Measurements from ENCODE around the gene SIN3B. TPM values are rescaled to one million over a fixed set of nuclear protein-coding genes. Genes with fewer than 3 reads are reported as not detected.

SIN3B gene
- polyA plus RNA-seq, 3 donors: 42.1 to 49.6 (median 44.1) TPM

GRCh38 chr19:16901491-16902175 lies 72.4 kb downstream of the SIN3B start:
- no peak for DNase-seq (ENCODE audit: low read depth in 3 of 3, low spot score in 2 of 3)

DNA sequence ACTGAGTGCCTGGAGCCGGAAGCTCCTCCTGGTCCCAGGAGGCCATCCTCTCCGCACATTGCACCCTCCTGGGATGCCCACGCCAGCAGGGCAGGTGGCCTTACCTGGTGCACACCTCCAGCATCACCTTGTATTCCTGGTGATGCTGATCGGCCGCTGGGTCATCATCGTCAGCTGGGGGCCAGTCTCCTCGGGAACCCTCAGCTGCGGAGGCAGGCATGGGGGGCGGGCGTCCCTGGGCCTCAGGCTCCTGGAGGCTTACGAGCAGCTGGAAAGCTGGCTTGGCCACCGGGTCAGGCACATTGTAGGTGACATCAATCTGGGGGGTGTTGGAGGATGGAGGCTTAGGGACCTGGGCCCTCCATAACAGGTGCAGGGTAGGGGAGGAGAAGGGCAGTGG lies 73.3 kb downstream of the SIN3B start:
- no peak for DNase-seq (ENCODE audit: low read depth in 3 of 3, low spot score in 2 of 3)

DNA sequence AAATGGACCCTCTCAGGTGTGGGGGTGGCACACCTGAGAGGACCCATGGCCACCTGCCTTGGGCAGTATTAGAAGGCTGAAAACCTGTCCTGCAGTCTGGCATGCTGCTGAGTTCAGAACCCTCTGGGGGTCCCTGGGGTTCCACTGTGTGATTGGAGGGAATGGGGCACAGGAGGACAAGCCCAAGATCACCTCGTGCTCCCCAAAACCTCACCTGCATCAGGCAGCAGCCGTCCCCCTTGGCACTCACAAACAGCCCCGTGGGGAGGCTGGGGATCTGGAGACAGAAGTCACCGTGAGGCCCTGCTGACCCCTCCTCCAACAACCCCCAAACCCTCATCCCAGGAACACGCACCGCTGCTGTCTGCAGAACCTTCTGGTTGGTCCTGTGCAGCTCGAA lies 74.1 kb downstream of the SIN3B start:
- DNase-seq (ENCODE audit: low read depth in 3 of 3, low spot score in 2 of 3): no peak

DNA sequence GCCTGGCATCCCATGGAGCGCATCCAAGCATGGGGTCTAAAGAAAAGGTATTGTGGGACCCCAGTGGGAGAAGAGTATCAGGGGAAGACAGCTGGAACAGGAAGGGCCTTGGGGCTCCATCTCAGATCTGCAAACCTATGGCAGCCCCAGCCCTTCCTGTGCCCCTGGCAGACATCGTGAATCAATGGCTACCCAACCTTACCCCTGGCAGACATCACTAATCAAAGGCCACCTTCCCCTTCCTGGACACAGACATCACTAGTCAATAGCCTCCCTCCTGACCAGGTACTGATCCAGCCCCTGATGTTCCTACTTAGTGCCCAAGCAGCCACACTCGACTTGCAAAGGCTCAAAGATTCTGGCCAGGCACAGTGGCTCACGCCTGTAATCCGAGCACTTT lies 75.4 kb downstream of the SIN3B start:
- DNase-seq (ENCODE audit: low read depth in 3 of 3, low spot score in 2 of 3): no peak

- no peak for DNase-seq (ENCODE audit: low read depth in 3 of 3, low spot score in 2 of 3)
These were observed 79.6 kb downstream of the SIN3B start for GRCh38 chr19:16908759-16909158.

DNA sequence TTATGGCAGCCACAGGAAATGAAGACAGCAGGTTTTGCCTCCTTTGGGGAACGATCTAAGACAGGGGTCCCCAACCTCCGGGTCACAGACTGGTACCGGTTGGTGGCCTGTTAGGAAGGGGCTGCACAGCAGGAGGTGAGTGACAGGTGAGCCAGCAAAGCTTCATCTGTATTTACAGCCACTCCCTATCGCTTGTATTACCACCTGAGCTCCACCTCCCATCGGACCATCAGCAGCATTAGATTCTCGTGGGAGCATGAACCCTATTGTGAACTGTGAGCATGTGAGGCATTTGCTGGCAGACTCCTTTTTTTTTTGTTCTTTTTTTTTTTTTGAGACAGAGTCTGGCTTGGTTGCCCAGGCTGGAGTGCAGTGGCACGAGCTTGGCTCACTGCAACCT lies 81.8 kb downstream of the SIN3B start:
- no peak for DNase-seq (ENCODE audit: low read depth in 3 of 3, low spot score in 2 of 3)

- DNase-seq (ENCODE audit: low read depth in 3 of 3, low spot score in 2 of 3): no peak
These were observed 83.6 kb downstream of the SIN3B start for GRCh38 chr19:16912780-16913179.

DNA sequence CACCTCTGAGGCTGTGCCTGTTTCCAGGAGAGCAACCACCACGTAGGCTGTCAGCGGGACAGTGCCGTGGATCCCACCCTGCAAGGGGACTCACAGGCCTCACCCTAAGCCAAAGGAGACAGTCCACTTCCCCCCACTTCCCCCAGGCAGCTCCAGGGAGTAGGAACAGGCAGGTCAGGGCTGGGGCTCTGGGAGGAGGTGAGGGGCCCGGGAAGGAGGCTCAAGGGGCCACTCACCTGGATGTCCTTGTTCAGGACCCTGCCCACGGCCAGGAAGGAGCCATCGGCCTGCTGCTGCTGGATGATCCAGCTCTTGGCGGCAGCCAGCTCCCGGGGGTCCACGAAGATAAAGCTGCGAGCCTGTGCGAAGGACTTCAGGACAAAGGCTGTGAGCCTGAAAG lies 85.2 kb downstream of the SIN3B start:
- DNase-seq (ENCODE audit: low read depth in 3 of 3, low spot score in 2 of 3): no peak

DNA sequence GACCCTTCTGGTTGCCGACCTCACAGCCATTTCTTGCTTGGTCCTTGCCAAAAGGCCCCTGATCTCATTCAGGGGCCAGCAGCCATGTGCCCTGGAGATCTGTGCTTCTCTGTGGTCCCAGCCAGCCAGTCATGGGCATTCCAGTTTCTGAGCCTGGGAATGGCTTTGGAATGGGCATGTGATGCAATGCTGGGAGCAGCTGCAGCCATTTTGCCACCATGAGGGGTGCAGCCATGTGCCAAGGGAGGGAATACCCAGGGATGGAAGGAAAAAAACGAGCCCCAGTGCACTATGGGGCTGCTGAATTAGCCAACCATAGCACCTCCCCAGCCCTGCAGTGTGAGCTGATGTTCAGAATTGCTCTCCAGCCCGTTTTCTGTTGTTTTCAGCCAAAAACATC lies 85.9 kb downstream of the SIN3B start:
- no peak for DNase-seq (ENCODE audit: low read depth in 3 of 3, low spot score in 2 of 3)

DNA sequence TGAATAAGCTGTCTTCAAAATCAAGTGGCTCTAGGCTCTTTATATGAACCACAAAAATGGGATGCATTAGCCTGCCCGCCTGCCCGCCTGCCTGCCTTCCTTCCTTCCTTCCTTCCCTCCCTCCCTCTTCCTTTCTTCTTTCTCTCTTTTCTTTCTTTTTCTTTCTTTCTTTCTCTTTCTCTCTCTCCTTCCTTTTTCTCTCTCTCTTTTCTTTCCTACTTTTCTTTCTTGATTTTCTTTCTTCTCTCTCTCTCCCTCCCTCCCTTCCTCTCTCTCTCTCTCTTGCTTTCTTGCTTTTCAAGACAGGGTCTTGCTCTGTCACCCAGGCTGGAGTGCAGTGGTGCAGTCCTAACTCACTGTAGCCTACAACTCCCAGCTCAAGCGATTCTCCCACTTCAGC lies 86.5 kb downstream of the SIN3B start:
- DNase-seq (ENCODE audit: low read depth in 3 of 3, low spot score in 2 of 3): no peak

DNA sequence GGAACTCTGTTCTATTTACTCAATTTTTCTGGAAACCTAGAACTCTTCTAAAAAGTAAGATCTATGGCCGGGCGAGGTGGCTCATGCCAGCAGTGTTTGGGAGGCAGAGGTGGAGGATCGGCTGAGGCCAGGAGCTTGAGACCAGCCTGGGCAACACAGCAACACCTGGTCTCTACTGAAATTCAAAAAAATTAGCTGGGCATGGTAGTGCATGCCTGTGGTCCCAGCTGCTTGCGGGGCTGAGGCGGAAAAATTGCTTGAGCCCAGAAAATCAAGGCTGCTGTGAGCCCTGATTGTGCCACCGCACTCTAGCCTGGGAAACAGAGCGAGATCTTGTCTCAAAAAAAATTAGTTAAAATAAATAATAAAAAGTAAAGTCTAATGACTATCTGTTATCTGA lies 88.2 kb downstream of the SIN3B start:
- no peak for DNase-seq (ENCODE audit: low read depth in 3 of 3, low spot score in 2 of 3)

GRCh38 chr19:16919496-16919895 lies 90.3 kb downstream of the SIN3B start:
- DNase-seq (ENCODE audit: low read depth in 3 of 3, low spot score in 2 of 3): no peak

DNA sequence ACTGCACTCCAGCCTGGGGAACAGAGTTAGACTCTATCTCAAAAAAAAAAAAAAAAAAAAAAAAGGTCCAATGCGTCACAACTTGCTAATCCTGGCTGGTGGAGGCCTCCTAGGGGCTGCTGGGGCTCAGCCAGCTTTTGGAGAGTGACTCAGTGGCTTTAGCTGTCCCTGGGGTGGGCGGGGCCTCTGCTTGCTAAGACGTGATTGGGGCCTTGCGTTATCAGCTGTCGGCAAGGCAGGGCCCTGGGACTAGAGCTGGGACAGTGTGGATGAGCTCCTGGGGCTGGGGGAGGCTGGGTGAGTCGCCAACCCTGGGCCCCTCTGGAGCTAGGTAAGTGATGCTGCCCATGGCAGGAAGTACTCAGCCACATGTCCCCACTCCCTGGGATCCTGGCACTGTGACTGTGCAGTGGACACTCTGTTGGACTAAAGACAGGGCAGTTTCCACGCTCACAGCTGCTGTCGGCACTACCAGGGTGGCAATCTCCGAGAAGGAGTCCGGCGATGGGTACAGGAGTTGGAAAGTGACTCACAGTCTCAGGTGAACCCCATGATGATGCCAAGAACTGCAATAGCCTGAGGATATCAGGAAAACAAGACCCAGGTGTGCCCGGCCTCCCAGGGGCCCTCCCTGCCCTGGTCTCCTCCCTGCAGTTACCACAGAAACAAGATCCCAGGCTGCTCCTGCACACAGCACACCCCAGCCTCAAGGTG lies 91.8 kb downstream of the SIN3B start:
- no peak for DNase-seq (ENCODE audit: low read depth in 3 of 3, low spot score in 2 of 3)

GRCh38 chr19:16921766-16922591 lies 92.8 kb downstream of the SIN3B start:
- DNase-seq (ENCODE audit: low read depth in 3 of 3, low spot score in 2 of 3): no peak

GRCh38 chr19:16922592-16922934 lies 93.4 kb downstream of the SIN3B start:
- no peak for DNase-seq (ENCODE audit: low read depth in 3 of 3, low spot score in 2 of 3)

DNA sequence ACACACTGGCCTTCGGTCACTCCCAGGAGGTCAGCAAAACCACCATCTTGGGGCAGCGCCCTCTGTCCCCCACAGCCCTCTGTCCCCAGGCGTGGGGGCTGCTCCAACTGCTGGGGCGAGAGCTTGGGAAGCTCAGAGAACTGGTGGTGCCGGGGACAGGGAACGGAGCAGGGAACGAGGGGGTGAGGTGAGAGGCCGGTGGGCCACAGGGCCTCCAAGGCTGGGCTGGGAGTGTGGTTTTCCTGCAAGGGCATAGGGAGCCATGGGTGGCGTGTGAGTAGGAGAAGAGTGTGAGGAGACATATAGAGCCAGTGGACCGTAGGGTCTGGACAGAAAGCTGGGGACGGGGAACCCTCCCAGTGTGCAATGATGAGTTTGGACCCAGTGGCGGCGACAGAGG lies 93.8 kb downstream of the SIN3B start:
- no peak for DNase-seq (ENCODE audit: low read depth in 3 of 3, low spot score in 2 of 3)

- DNase-seq (ENCODE audit: low read depth in 3 of 3, low spot score in 2 of 3): no peak
These were observed 98.7 kb downstream of the SIN3B start for GRCh38 chr19:16927883-16928282.

DNA sequence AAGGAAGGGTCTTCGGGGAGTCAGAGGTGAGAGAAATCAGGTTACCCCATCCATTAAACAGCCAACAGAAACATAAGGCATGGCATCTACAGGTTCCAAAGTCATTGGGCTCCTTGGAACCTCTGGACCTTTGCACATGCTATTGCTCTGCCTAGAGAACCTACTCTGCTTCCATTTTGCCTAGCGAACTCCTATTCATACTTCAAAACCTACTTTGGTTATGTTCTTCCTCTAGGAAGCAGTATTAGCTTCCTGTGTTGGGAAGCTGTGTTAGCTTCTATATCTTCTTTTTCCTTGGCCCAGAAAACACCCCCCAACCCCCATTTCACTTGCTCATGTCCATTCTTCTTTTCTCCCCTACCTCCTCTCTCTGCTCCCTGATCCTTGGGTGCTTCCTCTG lies 99.2 kb downstream of the SIN3B start:
- DNase-seq (ENCODE audit: low read depth in 3 of 3, low spot score in 2 of 3): no peak

DNA sequence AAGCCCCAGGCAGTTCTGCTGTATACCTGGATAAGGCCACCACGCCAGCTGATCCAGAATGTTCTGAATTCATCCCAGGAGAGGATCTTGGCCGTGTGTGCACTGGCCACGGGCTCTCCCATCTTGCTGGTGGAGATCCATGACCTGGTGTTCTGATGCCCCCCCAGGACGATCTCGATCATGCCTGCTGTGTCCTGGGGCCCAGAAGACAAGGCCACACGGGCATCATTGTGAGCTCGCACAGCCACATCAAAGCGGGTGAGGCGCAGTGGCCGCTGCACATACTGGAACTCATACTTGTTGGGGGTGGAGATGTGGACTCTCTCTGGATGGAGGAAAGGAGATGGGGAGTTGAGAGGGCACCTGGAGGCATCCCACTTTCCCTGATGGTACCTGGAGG lies 99.7 kb downstream of the SIN3B start:
- DNase-seq (ENCODE audit: low read depth in 3 of 3, low spot score in 2 of 3): no peak

Measured in right renal cortex interstitium (tissue), 3 donors.